GM18907 (cell line): ENCODE data around the gene KRT6B.
"Not testable (repeated sequence)": the region's sequence is repeated elsewhere in the genome, so short reads cannot be mapped to it uniquely, and the experiment has no call there.

Source experiments
- ATAC-seq: cut with Tn5 transposase; IDR thresholded peaks from one replicate; pipeline ENCODE4 v1.9.1; 2021; ENCODE audit warnings: mild to moderate bottlenecking, moderate library complexity; ENCODE audit not compliant: unreplicated experiment

Gene KRT6B

DNA sequence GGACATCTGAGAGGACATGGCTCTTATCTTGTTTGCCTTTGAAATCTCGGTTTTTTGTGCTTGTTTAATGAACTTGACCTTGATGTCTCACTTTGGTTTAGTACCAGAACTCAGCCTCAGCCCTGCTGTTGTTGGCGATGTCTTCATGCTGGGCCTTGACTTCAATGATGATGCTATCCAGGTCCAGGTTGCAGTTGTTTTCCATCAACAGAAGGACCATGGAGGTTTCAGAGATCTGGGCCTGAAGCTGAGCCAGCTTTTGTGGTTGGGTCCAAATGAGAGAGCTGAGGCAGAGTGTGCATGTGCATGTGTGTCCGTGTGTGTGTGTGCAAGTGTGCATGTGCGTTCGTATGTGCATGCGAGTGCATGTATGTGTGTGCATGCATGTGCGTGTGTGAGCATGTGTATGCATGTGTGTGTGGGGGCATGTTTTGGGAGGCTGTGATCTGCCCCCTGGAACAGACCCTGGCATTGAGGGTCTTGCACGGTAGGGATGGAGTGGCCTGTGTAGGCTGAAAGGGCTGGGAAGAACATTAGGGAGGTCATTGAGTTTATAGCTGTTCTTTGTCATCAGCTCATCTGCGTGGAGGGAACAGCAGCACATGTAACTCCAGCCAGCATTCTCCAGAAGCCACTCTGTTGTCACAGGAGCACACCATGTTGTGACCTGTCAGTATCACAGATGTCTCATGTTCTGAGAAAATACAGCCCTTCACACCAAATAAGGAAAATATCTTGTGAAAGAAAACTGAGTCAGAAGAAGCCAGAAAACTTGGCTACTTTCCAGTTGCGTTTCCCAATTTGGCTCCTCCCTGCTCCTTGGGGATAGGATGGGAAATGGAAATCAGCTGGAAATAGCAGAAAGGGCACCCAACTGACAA is 35.8 kb downstream of the KRT6B start:
- no peak for ATAC-seq

- no peak for ATAC-seq
These were observed 37.0 kb downstream of the KRT6B start for GRCh38 chr12:52414936-52415335.

GRCh38 chr12:52413782-52414345 is 38.1 kb downstream of the KRT6B start:
- ATAC-seq: no peak

DNA sequence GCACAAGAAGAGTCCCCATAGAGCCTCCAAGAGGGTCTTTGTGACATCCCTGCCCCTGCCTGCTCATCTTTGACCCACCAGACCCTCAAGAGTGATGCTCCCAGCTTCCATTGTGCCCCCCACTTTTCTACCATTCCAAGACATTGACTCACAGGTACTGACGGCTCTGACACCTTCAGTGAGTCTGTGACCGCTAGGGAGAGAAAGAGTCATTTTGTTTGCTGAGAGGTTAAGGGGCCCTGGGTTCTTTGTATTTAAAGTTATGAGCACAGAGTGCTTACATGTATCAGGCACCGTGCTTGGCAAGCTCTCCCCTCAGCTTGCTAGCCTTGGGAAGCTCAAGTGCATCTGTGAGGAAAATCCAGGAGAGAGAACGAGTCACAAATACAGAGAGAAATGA is 38.7 kb downstream of the KRT6B start:
- ATAC-seq: no peak

DNA sequence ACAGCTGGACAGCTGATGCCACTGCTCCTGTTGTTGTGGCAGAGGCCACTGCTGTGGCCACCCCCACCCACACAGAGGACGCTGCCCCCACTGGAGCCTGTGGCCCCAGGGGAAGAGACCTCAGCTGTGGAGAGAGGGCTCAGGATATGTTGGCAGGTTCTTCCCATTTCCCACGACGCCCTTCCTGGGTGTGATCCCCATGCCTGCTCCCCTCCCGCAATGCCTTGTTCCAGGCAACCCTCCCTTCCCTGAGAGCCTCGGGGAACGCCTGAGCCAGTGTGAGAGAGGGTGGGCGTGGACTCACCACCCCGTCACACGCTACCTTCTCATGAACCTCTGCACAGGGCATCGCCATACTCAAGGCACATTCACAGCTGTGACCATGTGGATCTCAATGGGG is 40.1 kb downstream of the KRT6B start:
- no peak for ATAC-seq

DNA sequence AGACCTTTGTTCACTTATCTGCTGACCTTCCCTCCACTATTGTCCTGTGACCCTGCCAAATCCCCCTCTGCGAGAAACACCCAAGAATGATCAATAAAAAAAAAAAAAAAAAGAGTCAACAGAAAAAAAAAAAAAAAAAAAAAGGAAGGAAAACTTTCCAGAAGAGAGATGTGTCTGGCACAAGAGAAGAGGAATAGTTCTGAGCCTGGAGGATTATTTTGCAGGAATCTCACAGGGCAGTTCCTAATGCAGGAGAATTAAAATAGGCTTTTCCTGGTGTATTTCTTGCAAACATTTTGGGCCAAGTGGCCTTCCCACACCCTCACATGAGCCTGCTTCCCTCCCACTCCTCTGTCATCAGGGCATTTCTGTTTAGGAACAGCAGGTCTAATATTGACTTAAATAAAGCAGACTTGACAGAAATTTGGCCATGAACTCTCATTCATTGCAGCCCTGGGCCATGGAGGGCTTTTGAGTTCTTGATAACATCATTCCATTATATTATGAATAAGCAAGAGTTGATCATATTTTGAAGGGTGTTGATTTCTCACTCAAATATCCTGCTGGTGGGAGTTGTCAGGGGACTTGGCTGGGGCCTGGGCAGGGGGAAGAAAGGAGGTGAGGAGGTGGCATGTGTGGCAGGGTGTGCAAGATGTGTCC is 41.2 kb downstream of the KRT6B start:
- ATAC-seq: not testable (repeated sequence)

GRCh38 chr12:52407918-52408317 is 44.0 kb downstream of the KRT6B start:
- ATAC-seq: no peak

DNA sequence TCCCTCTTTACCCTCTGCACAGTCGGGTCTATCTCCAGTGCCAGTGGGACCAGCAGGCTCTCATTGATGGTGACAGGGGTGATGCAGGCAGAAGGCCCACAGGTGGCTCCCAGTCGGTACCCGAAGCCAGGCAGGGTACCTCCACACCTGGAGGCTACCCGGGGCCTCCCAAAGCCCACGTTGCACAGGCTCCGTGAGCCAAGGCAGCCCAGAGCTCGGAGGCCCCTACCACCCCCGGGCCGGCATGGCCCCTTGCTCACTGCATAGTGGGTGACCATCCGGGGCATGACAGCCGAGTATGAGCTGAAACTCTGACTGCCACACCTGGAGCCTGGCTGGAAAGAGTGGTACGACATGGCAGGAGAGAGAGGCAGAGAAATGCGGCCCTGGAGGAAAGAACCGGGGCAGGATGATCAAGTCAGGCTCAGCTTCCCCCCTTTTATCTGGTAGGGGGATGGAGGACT is 46.0 kb downstream of the KRT6B start, which contains the start of gene KRT82:
KRT82 (minus strand) TSS at position 414 of the 464 bp plus-strand sequence; CDS start at position 356, 58 bp downstream.
- ATAC-seq: no peak

GRCh38 chr12:52404951-52405350 is 47.0 kb downstream of the KRT6B start:
- no peak for ATAC-seq

GRCh38 chr12:52403561-52403960 is 48.4 kb downstream of the KRT6B start:
- ATAC-seq: no peak

DNA sequence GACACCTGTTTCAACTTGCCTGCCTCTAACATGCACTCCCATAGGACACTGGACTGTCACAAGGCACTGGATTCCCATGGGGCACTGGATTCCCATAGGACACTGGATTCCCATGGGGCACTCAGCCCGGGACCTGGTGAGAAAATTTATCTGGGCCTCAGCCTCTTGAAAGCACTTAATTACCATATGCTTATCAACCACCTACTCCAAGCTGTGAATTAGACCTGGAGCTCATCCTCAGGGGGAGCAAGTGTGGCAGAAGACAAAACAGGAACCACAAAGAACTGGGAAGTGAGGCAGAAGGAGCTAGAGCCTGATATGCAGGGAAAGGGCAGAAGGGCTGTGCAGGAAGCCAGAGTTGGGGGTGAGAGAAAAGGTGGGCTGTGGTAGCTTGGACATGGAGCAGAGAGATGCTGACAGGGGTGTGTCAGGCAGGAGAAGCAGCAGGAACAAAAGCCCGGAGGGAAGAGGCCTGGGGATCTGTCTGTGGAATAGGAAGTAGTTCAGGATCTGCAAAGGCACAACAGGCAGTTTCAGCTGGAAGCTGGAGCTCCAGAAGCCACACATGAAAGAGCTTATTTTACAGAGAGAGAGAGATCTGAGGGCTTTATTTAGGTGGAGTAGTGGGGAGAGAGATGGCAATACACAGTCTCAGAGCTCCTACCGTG is 48.9 kb downstream of the KRT6B start:
- ATAC-seq: no peak

- ATAC-seq: no peak
These were observed 49.6 kb downstream of the KRT6B start for GRCh38 chr12:52402377-52402776.

GRCh38 chr12:52401926-52402325 is 50.0 kb downstream of the KRT6B start:
- no peak for ATAC-seq

DNA sequence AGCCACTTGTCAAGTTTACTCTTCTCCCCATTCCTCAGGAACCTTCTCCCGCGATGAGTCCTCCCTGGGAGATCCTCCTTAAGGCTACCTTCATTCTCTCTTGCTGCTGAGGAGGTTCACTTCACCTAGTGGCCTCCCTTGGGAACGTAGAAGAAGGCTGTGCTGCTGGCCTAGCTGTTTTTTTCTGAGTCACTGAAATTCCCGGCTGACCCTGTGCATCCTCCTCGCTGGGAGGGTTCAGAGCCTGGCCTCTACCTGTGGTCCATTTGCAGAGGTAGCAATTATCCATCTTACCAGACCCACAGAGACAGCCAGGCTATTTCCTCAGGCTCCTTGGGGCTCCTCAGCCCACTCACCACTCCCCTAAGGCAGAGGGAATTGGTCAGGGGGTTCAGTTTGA is 50.4 kb downstream of the KRT6B start:
- ATAC-seq: no peak

DNA sequence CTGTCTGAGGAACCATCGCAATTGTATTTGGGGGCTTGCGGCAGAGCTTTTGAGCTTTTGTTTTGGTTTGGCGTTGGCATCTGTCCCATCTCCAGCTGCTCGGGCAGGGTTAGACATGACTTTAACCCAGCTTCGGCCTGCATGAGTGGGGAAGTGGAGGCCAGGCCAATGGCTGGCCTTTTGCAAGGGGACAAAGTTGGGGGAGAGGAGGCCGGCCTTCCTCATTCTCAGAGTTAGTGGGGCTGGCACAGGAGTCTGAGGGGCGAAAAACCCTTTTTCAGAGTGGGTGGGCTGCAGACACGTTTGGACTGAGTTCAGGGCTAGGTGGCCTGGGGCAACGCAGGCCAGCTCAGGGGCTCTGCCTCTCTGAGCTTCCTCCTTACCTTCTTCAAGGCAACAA is 51.0 kb downstream of the KRT6B start:
- ATAC-seq: no peak

DNA sequence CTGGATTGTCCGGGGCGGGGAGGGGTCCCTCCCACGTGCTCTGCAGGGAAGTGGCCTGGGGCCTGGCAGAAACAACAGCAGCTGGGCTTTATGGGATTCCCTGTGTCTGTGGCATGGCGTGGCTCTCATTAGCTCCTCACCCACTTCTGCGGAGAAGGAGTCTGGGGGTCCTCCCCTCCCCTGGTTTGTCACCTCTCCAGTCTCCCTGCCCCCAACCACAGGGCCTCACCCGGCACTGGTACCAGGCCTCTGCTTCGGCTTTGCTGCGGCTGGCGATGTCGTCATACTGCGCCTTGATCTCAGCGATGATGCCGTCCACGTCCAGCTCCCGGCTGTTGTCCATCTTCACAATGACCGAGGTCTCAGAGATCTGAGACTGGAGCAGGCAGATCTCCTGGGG is 52.2 kb downstream of the KRT6B start:
- no peak for ATAC-seq

DNA sequence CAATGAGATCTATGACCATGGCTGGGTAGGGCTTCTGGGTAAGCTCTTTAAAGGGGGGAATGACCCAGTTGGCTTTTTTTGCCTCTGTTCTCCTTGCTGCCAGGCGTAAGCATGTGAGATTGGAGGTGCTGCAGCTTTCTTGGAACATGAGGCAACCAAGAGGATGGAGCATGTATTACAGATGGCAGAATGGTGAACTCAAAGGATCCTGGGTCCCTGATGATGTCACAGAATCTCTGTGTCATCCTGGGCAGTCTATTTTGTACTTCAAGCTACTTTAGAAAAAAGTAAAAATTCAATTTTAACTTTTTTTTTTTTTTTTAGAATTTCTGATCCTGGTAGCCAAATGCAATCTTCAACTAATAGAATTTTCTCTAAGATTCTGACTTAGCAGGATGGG is 53.8 kb downstream of the KRT6B start:
- ATAC-seq: no peak

DNA sequence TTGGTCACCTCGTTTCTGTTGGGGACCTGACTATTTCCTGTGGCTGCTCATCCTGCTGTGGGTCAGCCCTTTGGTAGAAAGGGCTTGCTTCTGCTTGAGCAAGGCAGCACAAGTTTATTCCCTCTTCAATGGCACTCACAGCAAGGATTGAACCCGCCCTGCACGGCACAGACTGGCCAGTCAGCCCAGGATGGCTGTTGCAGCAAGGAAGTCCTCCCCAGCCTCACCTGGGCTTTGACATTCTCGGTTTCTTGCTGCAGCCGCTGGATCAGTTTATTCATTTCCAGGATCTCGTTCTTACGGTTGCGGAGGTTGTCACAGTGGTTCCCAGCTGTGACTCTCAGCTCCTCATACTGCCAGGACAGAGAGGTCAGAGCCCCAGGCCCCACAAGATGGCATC is 55.3 kb downstream of the KRT6B start:
- no peak for ATAC-seq
